IPS-11a (cell line): ENCODE data around the gene ACY1.

ENCODE experiments used
- H3K4me3 ChIP-seq: one replicate; pipeline ENCODE4 v1.5.1; 2013; ENCODE audit warnings: low read depth, low read length, control low read depth

Gene ACY1

GRCh38 chr3:51982838-51983577 is at the start of gene ACY1:
Gene ACY1 (plus strand): TSS chr3:51983535. CDS start chr3:51984065, 530 bp downstream.
- peak within 1 kb of the TSS; percentile 55 for H3K4me3 ChIP-seq

- H3K4me3 ChIP-seq = no peak overlapping the region
These were observed 49.0 kb upstream of the ACY1 start for GRCh38 chr3:51934139-51934850.

GRCh38 chr3:51934991-51935885 is 48.1 kb upstream of the ACY1 start:
- no peak overlapping the region for H3K4me3 ChIP-seq

GRCh38 chr3:51935886-51936755 is 47.2 kb upstream of the ACY1 start:
- no peak overlapping the region for H3K4me3 ChIP-seq

- no peak overlapping the region for H3K4me3 ChIP-seq
These were observed 46.3 kb upstream of the ACY1 start for GRCh38 chr3:51937014-51937413.

- H3K4me3 ChIP-seq = no peak overlapping the region
These were observed 45.5 kb upstream of the ACY1 start for GRCh38 chr3:51937611-51938450.

- no peak overlapping the region for H3K4me3 ChIP-seq
These were observed 44.4 kb upstream of the ACY1 start for GRCh38 chr3:51938780-51939425.

- H3K4me3 ChIP-seq = peak overlapping the region; percentile 89
These were observed 42.5 kb upstream of the ACY1 start for GRCh38 chr3:51940648-51941462.

GRCh38 chr3:51941463-51941797 is 41.9 kb upstream of the ACY1 start:
- peak overlapping the region; percentile 89 for H3K4me3 ChIP-seq

- peak within 1 kb of the TSS; percentile 89 for H3K4me3 ChIP-seq
These were observed 41.3 kb upstream of the ACY1 start, which contains the start of the genes PARP3 and RRP9 for GRCh38 chr3:51941798-51942602. Gene PARP3 (plus strand): TSS chr3:51942363. CDS start chr3:51943356, 993 bp downstream. Gene RRP9 (minus strand): TSS chr3:51941904. CDS start chr3:51941867, 37 bp downstream.

GRCh38 chr3:51942603-51943450 is 40.5 kb upstream of the ACY1 start:
- no peak overlapping the region for H3K4me3 ChIP-seq

GRCh38 chr3:51943451-51944391 is 39.6 kb upstream of the ACY1 start:
- no peak overlapping the region for H3K4me3 ChIP-seq

GRCh38 chr3:51944451-51945021 is 38.8 kb upstream of the ACY1 start:
- H3K4me3 ChIP-seq = no peak overlapping the region

GRCh38 chr3:51945031-51945840 is 38.1 kb upstream of the ACY1 start:
- H3K4me3 ChIP-seq = no peak overlapping the region
